Activated gamma-delta T cell (primary cell): ENCODE results near the gene EP400.
"Not testable (repeated sequence)": the region's sequence is repeated elsewhere in the genome, so short reads cannot be mapped to it uniquely, and the experiment has no call there.

Experiments used
- DNase-seq: peaks from one replicate; lab custom pipeline; 2025; lab: John Stamatoyannopoulos, UW

The EP400 gene

GRCh38 chr12:132045751-132046150 is 96.0 kb downstream of the EP400 start:
- DNase-seq = no peak

GRCh38 chr12:132046561-132046960 is 96.8 kb downstream of the EP400 start:
- DNase-seq = no peak

GRCh38 chr12:132047630-132048029 is 97.9 kb downstream of the EP400 start:
- not testable (repeated sequence) for DNase-seq

- DNase-seq = no peak
Observed at GRCh38 chr12:132049442-132049841, 99.7 kb downstream of the EP400 start.

GRCh38 chr12:132049876-132050275 is 100.1 kb downstream of the EP400 start:
- DNase-seq = no peak

GRCh38 chr12:132051718-132052117 is 102.0 kb downstream of the EP400 start:
- not testable (repeated sequence) for DNase-seq

- no peak for DNase-seq
Observed at GRCh38 chr12:132052196-132052932, 102.6 kb downstream of the EP400 start.

- no peak for DNase-seq
Observed at GRCh38 chr12:132053338-132054330, 103.9 kb downstream of the EP400 start.

GRCh38 chr12:132054983-132055382 is 105.2 kb downstream of the EP400 start:
- no peak for DNase-seq

GRCh38 chr12:132055535-132056096 is 105.9 kb downstream of the EP400 start:
- no peak for DNase-seq

- no peak for DNase-seq
Observed at GRCh38 chr12:132056320-132056719, 106.6 kb downstream of the EP400 start.

GRCh38 chr12:132056951-132057350 is 107.2 kb downstream of the EP400 start:
- DNase-seq = no peak

- DNase-seq = no peak
Observed at GRCh38 chr12:132057691-132058090, 107.9 kb downstream of the EP400 start.

GRCh38 chr12:132061197-132061596 is 111.5 kb downstream of the EP400 start:
- DNase-seq = no peak

- DNase-seq = no peak
Observed at GRCh38 chr12:132061641-132062430, 112.1 kb downstream of the EP400 start.

- no peak for DNase-seq
Observed at GRCh38 chr12:132062481-132062880, 112.7 kb downstream of the EP400 start.

GRCh38 chr12:132063491-132063890 is 113.7 kb downstream of the EP400 start:
- DNase-seq = no peak

GRCh38 chr12:132064631-132065030 is 114.9 kb downstream of the EP400 start:
- no peak for DNase-seq

- no peak for DNase-seq
Observed at GRCh38 chr12:132065203-132065602, 115.5 kb downstream of the EP400 start.

- DNase-seq = no peak
Observed at GRCh38 chr12:132065609-132066344, 116.0 kb downstream of the EP400 start.

GRCh38 chr12:132066345-132066685 is 116.6 kb downstream of the EP400 start:
- DNase-seq = no peak
